GM11168 (cell line): ENCODE measurements around the gene COL12A1.

Experiments used
- in situ Hi-C: fragments of 300-500 bp; cut with MboI; formaldehyde crosslinking; loops from one replicate; pipeline ENCODE4 v1.12.0; 2022; ENCODE audit warnings: low sequenced_read_pairs; ENCODE audit not compliant: unreplicated experiment

Gene COL12A1

DNA sequence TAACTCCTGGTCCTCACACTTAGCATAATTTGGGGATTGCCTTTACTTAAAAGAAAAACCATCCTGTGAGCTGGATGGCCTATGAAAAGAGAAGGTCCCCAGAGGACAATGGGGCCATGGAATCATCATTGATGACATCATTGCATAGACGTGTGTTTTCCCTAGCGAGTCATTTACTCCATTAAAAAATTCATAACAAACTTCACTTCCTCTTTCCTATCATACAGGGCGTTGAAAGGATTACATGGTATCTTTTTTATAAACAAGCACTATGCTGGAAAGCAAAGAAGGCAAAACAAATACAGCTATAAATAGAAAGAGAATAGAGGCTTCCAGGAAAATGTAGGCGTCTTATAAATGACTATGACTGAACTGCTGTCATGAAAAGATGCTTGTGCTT lies 11.3 kb upstream of the COL12A1 start:
- in situ Hi-C loops = loop anchor here (25.0 kb wide), 2 partner anchors 1130 to 1255 kb away; no protein-coding TSS in a partner anchor

DNA sequence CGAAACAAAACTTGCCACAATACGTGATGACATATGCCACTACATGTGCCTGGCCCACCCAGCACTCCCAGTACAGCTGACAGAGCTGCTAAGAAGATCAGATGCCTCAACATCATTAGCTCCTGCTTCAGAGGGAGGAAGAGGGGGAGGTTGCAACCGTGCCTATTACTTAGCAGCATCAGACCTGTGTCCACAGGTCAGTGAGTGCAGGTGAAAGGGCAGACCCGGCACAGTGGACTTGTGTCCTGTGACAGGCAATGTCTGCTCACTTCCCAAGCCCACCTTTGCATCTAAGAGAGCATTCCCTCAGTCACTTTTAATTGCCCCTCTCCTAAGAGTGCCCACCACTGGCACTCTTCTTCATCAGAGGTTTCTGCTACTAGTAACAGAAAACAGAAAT lies 9.4 kb upstream of the COL12A1 start:
- in situ Hi-C loops = loop anchor here (25.0 kb wide), 2 partner anchors 1128 to 1253 kb away; no protein-coding TSS in a partner anchor

DNA sequence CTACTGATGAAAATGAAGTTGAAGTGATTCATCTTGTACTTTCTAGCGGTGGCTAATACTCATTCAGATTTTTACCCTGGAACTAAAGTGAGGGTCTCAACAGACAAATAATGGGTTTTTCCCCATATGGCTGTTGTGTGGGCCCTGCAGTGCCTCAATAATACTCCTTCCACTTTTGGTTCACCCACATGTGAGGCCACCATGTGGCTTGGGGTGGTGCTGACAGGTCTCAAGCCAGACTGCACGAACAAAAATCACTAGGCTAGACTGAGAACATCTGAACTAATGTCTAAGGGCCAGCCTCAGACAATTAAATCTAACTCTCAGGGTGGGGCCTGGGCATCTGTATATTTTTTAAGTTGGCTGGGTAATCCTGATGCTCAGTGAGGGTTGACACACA lies 7.9 kb upstream of the COL12A1 start:
- in situ Hi-C loops = loop anchor here (25.0 kb wide), 2 partner anchors 1126 to 1251 kb away; no protein-coding TSS in a partner anchor

DNA sequence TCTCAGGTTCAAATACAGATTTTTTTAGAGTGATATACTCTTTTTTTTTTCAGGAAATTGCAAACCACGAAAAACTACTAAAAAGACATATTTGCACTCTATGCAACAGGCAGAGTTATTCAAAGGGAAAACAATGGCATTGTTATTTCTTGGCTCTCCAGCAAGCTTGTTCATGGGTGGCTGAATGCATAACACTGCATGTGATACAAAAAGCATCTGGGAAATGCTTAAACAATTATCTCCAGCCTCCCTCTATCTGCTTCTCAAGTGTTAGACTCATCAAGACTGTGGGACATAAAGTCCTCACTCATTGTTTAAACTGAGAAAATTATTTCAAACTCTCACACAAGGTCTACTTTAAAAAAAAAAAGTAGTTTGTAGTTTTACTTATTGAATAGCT lies 7.3 kb upstream of the COL12A1 start:
- in situ Hi-C loops = loop anchor here (25.0 kb wide), 2 partner anchors 1126 to 1251 kb away; no protein-coding TSS in a partner anchor

DNA sequence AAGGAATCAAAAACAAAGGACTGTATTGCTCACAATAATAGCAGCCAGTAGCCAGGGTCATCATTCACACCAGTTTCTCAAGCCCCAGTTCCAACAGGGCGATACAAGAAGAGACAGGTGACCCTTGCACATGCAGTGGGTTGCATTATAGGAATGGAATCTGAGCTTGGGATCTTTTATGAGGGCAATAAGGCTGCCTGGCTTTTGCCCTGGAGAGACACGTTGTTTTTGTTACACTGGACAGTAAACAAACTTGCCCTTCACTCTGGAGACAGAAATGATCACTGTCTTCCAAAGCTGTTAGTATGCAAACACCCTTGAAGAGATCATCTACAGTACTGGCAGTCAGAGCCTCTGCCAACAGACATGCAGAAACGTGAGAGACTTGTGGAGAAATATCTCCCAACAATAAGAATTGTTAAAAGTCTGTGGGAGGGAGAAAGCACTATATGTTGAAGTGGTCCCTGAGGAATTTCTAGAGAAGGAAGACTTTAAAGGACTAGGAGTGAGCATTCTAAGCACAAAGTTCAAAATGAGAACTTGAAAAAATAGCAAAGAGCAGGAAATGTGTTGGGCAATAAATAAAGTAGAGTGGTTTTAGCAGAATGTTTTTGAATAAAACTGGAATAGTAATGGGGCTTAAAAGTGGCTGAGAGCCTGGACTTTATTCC lies 6.2 kb upstream of the COL12A1 start:
- in situ Hi-C loops = loop anchor here (25.0 kb wide), 2 partner anchors 1125 to 1250 kb away; no protein-coding TSS in a partner anchor

DNA sequence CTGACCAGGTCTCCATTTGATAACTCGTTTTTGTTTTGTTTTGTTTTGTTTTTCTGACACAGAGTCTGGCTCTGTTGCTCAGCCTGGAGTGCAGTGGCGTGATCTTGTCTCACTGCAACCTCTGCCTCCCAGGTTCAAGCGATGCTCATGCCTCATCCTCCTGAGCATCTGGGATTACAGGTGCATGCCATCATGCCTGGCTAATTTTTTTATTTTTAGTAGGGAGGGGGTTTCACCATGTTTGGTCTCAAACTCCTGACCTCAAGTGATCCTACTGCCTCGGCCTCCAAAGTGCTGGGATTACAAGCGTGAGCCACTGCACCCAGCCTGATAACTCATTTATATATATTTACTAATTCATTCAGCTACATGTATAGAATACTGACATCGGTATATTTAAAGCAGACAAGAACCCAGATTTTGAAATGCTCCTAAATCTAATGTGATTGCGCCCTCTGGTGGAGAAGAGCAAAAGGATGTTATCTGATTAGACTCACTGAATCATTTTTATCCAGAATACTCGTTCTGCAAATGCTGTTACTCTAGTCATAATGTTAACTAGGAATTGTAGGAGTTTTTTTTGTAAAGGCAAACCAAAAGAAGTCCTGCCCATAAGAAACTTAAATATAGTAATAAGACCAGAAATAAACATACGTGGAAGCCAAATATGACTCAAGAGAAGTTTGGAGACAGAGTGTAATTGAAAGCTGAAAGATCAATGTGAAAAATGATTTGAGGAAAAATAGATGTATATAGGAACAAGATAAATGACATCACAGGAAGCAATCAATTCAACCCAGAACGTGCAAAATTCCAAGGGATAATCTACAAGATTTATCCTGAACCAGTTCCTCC lies 5.3 kb upstream of the COL12A1 start:
- in situ Hi-C loops = loop anchor here (25.0 kb wide), 2 partner anchors 1124 to 1249 kb away; no protein-coding TSS in a partner anchor

DNA sequence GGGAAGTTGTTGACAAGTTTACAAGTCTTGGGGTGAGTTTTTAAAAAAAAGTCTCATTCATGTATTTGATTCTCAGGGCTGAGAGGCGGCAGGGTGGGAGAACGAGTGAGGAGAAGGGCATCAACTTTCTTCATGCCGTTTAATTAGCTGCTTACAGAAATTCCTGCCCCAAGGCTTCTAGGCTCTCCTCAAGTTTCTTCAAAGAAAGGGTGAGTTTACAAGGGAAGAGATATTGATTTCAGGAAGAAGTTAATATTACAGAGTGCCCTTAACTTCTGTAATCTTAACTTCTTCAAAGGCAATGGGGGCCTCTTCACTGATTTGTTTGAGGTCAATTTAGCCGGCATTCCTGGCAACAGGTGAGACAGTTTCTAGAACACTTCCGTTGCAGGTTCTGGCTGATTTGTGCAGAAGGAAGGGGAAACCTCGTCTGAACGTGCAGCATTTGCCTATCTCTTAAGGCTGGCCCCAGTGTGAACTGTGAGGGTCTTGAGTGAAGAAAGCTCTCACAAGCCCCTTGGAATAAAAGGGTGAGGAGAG lies 3.4 kb upstream of the COL12A1 start:
- in situ Hi-C loops = loop anchor here (25.0 kb wide), 2 partner anchors 1122 to 1247 kb away; no protein-coding TSS in a partner anchor

DNA sequence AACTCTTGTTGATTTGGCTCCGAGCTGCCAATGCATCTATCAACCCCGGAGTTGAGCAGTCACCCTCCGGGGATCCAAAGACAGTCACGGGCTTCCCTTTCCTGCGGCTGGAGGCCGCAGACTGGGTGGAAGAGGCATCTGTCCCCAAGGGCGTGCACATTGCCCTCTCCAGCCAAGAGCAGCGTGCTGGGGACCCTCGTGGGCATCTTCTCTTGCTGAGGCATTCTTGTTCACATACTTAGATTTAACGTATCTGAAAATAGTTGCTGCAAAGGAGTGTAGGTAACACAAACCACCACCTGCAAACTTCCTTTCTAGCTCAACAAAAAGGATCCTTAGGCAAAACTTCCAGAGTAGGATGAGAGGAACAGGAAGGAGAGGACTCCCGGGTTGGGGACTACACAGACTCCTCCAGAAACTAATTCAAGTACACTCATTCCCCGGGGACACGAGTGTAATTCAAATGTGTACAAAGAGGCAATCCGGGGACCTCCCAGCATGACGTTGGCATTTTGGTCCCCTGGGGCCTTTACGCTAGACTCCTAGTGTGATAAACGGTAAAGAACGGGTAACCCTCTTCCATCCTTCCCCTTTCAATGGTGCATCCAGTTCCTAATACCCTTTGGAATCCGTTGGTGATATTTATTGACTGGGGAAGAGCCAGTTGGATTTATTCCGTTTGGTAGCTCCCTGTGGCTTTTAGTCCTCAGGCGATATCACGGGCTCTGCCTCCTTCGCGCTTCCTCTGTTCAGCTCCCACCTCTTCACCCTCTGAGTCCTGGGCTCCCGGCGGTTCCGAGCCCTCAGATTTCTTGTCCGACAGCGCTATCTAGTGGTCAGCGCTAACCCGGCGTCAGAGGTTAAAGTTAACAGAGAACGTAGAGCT lies 2.7 kb upstream of the COL12A1 start:
- in situ Hi-C loops = loop anchor here (25.0 kb wide), 2 partner anchors 1121 to 1246 kb away; no protein-coding TSS in a partner anchor

DNA sequence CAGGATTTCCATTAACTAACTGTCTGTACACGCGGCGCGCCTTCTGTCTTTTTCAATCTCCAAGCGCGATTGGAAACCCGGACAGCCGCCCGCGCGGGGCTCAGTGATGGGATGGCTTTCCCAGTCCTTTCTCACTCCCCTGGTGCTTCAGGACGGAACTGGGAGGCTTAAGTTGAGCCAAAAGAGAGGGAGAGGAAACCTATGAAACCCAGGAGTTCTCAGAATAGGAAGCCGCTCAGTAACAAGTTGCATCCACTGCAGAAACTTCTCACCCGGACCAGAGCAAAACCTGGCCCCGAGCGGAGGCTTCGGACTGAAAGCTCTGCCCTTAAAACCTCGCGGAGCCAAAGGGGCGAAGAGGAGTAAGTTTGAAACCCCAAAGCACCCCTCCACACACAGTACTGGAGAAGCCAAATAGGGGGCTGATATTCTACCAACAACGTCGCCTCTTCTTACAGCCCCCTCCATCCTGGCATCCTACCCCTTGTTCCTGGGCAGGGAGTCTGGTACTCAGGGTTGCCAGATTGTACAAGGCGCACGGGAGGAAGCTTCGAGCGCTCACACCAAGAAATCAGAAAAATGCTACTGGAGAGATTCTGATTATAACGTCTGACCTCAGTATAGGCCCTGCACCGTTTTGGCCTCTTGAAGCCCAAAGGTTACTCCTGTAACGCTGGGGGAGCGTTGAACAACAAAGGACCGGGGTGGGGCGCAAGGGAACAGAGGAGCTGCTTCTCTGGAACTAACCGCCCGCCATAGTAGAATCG lies 906 bp upstream of the COL12A1 start:
- in situ Hi-C loops = loop anchor here (25.0 kb wide), 2 partner anchors 1119 to 1244 kb away; no protein-coding TSS in a partner anchor

DNA sequence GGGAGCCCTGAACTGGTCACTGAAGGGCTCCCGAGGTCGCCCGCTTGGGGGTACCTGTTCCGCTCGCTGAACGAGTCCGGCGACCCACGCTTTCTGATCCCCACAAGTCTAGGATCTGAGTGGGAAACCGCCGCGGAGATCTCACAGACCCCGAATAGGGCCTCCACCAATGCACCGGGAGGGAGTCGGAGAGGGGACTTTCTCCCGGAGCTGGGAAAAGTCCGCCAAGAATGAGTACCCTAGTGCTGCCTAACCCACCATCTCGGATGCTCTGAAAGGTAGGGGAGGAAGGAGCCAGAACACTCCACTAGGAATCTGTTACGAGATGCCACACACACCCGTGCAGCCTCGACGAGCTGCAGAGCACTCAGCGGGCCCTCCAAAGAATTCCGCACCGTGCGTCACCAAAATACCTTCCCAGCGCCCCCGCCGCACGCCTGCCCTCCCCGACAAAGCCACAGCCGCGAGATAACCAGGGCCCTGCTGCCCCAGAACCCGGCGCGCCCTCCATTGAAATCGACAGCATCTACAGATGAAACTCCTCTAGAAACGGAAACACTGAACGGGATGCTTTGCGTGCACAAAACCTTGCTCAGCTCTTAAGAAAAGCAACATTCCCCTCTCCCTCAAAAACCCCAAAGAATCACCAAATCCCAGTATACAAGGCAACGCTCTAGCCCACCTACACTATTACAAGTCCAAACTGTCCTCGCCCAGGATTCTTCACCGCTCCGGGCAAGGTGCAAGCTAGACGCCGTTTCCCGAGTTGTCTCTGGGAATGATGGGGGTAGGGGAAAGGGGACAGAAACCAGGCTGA lies 686 bp downstream of the COL12A1 start:
- in situ Hi-C loops = loop anchor here (25.0 kb wide), 2 partner anchors 1118 to 1243 kb away; no protein-coding TSS in a partner anchor

DNA sequence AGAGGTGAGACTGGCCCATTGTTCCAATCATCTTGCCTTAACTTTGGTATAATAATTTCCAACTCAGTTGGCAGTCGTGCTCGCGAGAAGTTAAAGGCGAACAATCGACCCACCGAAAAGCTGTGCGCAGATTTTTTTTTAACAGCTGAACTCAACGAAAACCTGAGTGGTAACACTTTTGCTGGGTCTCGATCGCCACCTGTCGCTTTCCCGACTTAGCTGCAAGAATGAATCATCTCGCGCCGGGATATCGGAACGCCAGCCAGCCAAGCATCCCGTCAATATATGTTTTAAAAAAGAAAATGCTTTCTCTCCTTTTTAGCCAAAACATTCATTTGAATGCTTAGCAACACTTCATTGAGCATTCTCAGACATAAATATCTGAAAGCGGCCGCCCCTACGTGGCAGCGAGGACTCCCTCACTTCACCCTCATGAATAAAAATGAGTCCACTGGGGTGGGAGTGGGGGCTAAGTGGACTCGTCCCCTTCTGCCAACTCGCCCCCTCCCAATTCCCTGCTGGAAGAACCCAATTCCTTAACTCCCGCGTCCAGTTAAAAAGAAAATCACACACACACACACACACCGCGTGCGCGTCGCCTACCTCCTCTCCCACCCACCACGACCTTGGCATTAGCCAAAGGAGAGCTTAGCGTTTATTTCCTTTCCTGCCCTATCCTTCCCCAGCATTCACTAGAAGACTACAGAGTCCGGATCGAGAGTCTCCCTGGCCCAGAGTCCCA lies 1.5 kb downstream of the COL12A1 start:
- in situ Hi-C loops = loop anchor here (25.0 kb wide), 2 partner anchors 1117 to 1242 kb away; no protein-coding TSS in a partner anchor

DNA sequence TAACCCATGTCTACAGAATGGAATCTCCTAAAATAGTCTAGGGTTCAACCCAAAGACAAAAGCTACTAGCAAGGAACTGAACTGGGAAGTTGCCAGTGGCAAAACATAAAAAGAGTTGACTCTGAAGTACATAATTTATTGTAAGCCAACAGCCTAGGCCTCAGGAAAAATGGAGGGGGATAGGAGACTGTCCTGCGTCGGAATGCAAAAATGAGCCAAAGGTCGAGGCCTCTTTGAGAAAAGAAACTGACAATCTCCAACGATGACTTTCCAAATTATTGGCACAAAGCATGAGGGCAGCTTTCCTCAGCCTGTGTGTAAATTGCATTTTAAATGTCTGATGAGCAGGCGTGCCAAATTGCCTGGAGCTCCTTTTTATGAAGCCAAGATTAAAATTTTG lies 2.1 kb downstream of the COL12A1 start:
- in situ Hi-C loops = loop anchor here (25.0 kb wide), 2 partner anchors 1116 to 1241 kb away; no protein-coding TSS in a partner anchor

DNA sequence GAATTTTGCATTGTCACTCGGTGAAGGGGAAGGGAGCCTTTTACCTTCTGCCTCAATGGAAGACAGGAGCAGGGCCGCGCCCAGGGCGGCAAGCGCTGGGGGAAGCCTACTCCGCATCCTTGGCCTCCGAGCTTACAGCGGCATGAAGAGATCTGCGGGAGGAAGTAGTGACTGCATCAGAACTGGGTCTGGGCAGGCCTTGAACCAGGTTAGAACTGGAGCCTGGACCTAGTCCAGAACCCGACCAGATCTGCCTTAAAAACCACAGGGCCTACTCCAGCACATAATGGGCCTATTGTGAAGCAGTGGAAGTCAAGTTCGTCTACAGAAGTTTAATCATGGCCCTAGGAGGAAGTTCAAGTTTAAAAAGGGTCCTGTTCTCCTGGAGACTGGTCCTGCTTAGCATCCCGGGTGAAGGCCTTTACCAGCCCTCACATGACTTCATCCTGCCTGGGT lies 3.1 kb downstream of the COL12A1 start:
- in situ Hi-C loops = loop anchor here (25.0 kb wide), 2 partner anchors 1115 to 1240 kb away; no protein-coding TSS in a partner anchor

DNA sequence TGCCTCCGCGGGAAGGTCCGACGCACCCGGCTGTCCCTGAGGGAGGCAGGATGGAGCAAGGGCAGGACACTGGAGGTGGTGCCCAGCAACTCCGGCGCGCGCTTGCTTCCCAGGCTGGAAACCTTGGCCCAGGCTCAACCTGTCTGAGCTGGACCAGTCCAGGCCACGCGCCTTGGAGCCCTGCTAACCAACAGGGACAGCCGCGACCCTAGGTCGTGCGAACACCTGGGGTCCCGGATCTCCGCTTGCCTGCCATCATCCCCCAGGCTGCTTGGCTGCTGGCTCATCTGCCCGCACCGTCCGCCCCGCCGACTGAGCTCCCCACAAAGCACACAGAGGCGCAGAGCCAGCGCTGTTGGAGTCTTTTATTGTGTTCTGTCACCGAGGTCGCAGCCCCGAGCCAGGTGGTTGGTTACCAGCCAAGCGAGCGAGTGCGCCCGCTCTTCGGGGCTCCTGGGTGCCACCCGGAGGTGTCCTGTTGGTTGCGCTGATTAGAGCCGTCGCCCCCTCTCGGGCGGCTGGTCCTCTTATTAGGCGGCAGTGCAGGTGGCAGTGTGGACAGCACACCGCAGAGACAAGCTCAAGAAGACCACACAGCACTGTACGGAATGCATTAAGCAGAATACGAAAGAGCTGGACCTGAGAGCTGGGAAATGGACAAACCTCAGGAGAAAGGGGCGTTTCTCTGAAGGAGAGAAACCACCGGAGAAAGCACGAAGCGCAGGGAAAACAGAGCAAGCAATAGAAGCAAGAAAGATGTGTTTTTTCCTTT lies 3.8 kb downstream of the COL12A1 start:
- in situ Hi-C loops = loop anchor here (25.0 kb wide), 2 partner anchors 1115 to 1240 kb away; no protein-coding TSS in a partner anchor

DNA sequence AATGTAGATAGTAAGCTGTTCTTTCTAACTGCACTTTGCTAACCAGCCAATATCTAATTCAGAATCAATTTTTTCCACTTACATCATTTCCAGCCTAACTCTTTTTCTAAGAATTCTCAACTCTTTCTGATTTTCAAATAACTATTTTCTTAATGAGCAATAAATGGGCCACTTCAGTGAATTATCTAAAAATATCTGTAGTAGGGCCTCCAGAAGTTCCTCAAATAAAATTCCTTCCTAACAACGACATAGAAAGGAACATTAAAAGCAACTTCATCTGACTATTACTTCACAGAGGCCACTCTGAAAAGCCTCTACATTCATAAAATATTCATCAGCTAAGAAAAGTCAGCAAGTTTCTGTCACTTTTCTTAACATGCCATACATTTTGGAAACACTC lies 4.8 kb downstream of the COL12A1 start:
- in situ Hi-C loops = loop anchor here (25.0 kb wide), 2 partner anchors 1114 to 1239 kb away; no protein-coding TSS in a partner anchor

DNA sequence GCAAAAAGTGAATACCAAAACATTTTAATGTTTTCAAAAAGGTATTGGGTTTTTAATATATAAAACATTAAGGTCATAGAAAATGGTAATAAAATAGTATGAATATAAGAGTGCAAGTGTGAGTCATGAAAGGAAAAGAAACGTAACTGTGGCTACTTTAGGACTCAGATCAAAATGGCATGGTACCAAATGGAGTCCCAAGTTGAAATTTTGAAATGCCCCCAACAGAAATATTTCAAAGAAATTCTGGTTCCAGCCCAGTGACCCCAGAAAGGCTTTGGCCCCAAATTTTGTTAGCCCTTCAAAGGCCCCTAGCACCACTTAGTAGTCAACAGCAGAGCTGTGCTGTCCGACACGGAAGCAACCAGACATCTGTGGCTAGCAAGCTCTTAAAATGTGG lies 6.0 kb downstream of the COL12A1 start:
- in situ Hi-C loops = loop anchor here (25.0 kb wide), 2 partner anchors 1113 to 1238 kb away; no protein-coding TSS in a partner anchor
